ENCODE data around the gene RGS8.

The RGS8 gene

GRCh38 chr1:182687361-182687760 lies 3.0 kb upstream of the RGS8 start:
- FAIRE-seq (no peak), DNase-seq (ENCODE audit: insufficient read length, low spot score) (no peak)
- no peak for TF ChIP-seq POLR2AphosphoS5 (IDR thresholded peaks at IDR 0.05; ENCODE audit: low read depth, low read length)
- TF ChIP-seq TAF1 (IDR thresholded peaks at IDR 0.05; ENCODE audit: low read depth, low read length) = no peak
- no peak for TF ChIP-seq PAX5 (IDR thresholded peaks at IDR 0.05; ENCODE audit: insufficient read depth, low read length, severe bottlenecking)
- no peak for TF ChIP-seq POU2F2 (IDR thresholded peaks at IDR 0.05; ENCODE audit: low read depth, low read length)
- TF ChIP-seq POLR2A (IDR thresholded peaks at IDR 0.05; ENCODE audit: low read depth, low read length) = no peak
- no peak for TF ChIP-seq SPI1 (IDR thresholded peaks at IDR 0.05; ENCODE audit: low read depth, low read length)

DNA sequence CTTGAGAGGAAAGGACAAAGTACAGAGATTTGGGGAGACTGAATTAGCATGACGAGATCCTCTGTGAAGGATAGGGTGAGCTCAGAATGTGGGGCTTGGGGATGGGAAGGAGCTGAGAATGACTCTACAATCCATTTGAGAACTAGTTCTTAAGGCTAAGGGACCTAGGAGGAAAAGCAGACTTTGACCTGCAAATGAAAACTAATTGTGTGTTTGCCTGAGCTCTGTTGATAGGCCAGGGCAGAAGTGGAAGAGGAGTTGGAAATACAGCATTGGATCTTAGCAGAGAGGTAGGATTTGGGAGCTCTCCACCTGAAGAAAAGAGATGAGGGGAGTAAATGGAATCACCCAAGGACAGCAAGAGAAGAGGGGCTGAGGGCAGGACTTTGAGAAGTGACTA lies 2.1 kb upstream of the RGS8 start:
- FAIRE-seq (no peak), DNase-seq (ENCODE audit: insufficient read length, low spot score) (no peak)
- no peak for TF ChIP-seq POLR2A (IDR thresholded peaks at IDR 0.05; ENCODE audit: low read depth, low read length)

- TF ChIP-seq PAX5 (IDR thresholded peaks at IDR 0.05; ENCODE audit: insufficient read depth, low read length, severe bottlenecking) = no peak
- TF ChIP-seq POU2F2 (IDR thresholded peaks at IDR 0.05; ENCODE audit: low read depth, low read length) = no peak
- TF ChIP-seq TAF1 (IDR thresholded peaks at IDR 0.05; ENCODE audit: low read depth, low read length) = no peak
- no peak for TF ChIP-seq SPI1 (IDR thresholded peaks at IDR 0.05; ENCODE audit: low read depth, low read length)
- no peak for TF ChIP-seq POLR2AphosphoS5 (IDR thresholded peaks at IDR 0.05; ENCODE audit: low read depth, low read length)
- TF ChIP-seq POLR2A (IDR thresholded peaks at IDR 0.05; ENCODE audit: low read depth, low read length) = no peak
- FAIRE-seq = no peak
- no peak for DNase-seq (ENCODE audit: insufficient read length, low spot score)
Observed at GRCh38 chr1:182685215-182685614, 828 bp upstream of the RGS8 start.

GRCh38 chr1:182682898-182683501 lies 1.4 kb downstream of the RGS8 start:
- FAIRE-seq (no peak), DNase-seq (ENCODE audit: insufficient read length, low spot score) (no peak)
- TF ChIP-seq SPI1 (IDR thresholded peaks at IDR 0.05; ENCODE audit: low read depth, low read length) = no peak
- no peak for TF ChIP-seq POLR2A (IDR thresholded peaks at IDR 0.05; ENCODE audit: low read depth, low read length)
- no peak for TF ChIP-seq POU2F2 (IDR thresholded peaks at IDR 0.05; ENCODE audit: low read depth, low read length)
- no peak for TF ChIP-seq TAF1 (IDR thresholded peaks at IDR 0.05; ENCODE audit: low read depth, low read length)
- TF ChIP-seq PAX5 (IDR thresholded peaks at IDR 0.05; ENCODE audit: insufficient read depth, low read length, severe bottlenecking) = no peak
- no peak for TF ChIP-seq POLR2AphosphoS5 (IDR thresholded peaks at IDR 0.05; ENCODE audit: low read depth, low read length)

DNA sequence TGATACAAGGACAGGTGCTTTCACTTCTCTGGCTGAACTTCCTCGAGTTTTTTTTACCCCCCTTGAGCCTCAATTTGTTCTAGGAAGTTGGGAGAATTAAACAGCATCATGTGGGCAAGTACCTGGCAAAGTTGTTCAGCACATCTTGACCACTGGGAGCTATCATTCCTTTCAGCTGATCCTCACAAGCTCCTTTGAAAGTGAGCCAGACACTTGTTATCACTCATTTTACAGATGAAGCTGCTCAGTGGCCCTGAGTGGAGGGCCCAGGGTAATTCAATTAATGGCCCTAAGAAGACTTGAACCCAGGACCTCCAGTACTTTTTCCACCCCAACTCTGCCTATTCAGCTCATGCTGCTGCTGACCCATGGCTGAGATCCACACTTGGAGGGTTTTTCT lies 2.0 kb downstream of the RGS8 start:
- FAIRE-seq = no peak

GRCh38 chr1:182681568-182681912 lies 2.8 kb downstream of the RGS8 start:
- TF ChIP-seq SPI1 (IDR thresholded peaks at IDR 0.05; ENCODE audit: low read depth, low read length) (no peak), POU2F2 (IDR thresholded peaks at IDR 0.05; ENCODE audit: low read depth, low read length) (no peak), PAX5 (IDR thresholded peaks at IDR 0.05; ENCODE audit: insufficient read depth, low read length, severe bottlenecking) (no peak), POLR2A (IDR thresholded peaks at IDR 0.05; ENCODE audit: low read depth, low read length) (no peak), POLR2AphosphoS5 (IDR thresholded peaks at IDR 0.05; ENCODE audit: low read depth, low read length) (no peak)
- DNase-seq (ENCODE audit: insufficient read length, low spot score) (no peak), FAIRE-seq (no peak)

More for the DNA sequence above, 2.0 kb downstream of the RGS8 start:
- TF ChIP-seq POLR2A (IDR thresholded peaks at IDR 0.05; ENCODE audit: low read depth, low read length) (no peak), PAX5 (IDR thresholded peaks at IDR 0.05; ENCODE audit: insufficient read depth, low read length, severe bottlenecking) (no peak), SPI1 (IDR thresholded peaks at IDR 0.05; ENCODE audit: low read depth, low read length) (no peak)
- no peak for DNase-seq (ENCODE audit: insufficient read length, low spot score)

DNA sequence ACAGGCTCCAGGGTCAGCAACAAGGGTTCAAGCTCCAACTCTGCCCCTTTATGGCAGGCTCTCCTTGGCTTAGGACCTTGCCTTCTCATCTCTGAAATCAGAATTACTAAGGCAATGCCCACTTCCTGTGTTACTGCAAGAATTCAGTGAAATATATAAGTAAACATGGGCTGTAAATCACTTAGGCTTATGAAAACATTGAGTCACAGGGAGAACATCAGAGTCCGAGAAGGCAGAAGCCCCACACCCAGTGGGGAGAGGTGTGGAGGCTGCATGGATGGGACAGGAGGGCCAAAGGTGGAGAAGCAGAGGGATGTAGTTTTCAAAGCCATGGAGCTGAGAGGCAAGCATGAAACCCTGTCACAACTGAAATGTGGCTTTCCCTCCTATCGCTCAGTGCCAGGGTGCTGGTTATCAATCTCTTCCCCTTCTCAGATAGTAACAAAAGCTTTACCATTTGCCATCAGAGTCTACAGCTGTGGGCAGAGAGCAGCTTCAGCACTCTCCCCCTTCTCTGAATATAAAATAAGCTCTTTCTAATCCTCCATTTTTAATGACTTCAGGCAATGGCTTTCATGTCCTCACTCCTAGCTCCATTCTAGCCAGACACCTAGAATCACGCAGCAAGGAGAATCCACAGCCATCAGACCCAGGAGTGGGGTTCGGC lies 3.4 kb downstream of the RGS8 start:
- DNase-seq (ENCODE audit: insufficient read length, low spot score) (no peak), FAIRE-seq (no peak)
- TF ChIP-seq POU2F2 (IDR thresholded peaks at IDR 0.05; ENCODE audit: low read depth, low read length) = no peak
- no peak for TF ChIP-seq PAX5 (IDR thresholded peaks at IDR 0.05; ENCODE audit: insufficient read depth, low read length, severe bottlenecking)

DNA sequence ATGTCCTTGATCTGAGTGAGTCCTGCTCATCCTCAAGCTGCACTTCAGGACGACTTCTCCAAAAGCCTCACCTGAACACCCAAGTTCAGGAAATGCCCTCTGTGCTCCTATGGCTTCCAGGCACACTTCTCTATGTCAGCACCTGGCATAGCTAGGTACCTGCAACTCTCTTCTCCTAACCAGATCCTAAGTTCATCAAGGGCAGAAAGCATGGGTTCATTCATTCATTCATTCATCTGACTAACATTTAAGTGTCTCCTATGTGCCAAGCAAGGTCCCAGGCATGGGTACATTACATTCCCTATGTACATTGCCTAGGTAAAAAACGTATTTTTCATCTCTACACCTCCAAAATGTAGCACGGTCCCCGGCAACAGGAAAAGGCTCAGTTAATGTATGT lies 4.0 kb downstream of the RGS8 start:
- TF ChIP-seq TAF1 (IDR thresholded peaks at IDR 0.05; ENCODE audit: low read depth, low read length) (no peak), SPI1 (IDR thresholded peaks at IDR 0.05; ENCODE audit: low read depth, low read length) (no peak), POLR2AphosphoS5 (IDR thresholded peaks at IDR 0.05; ENCODE audit: low read depth, low read length) (no peak), POU2F2 (IDR thresholded peaks at IDR 0.05; ENCODE audit: low read depth, low read length) (no peak), PAX5 (IDR thresholded peaks at IDR 0.05; ENCODE audit: insufficient read depth, low read length, severe bottlenecking) (no peak), POLR2A (IDR thresholded peaks at IDR 0.05; ENCODE audit: low read depth, low read length) (no peak)
- no peak for DNase-seq (ENCODE audit: insufficient read length, low spot score)
- FAIRE-seq = no peak

GRCh38 chr1:182679684-182680083 lies 4.7 kb downstream of the RGS8 start:
- TF ChIP-seq SPI1 (IDR thresholded peaks at IDR 0.05; ENCODE audit: low read depth, low read length) = no peak
- TF ChIP-seq PAX5 (IDR thresholded peaks at IDR 0.05; ENCODE audit: insufficient read depth, low read length, severe bottlenecking) = no peak
- TF ChIP-seq TAF1 (IDR thresholded peaks at IDR 0.05; ENCODE audit: low read depth, low read length) = no peak
- no peak for TF ChIP-seq POLR2AphosphoS5 (IDR thresholded peaks at IDR 0.05; ENCODE audit: low read depth, low read length)
- TF ChIP-seq POLR2A (IDR thresholded peaks at IDR 0.05; ENCODE audit: low read depth, low read length) = no peak
- DNase-seq (ENCODE audit: insufficient read length, low spot score) (no peak), FAIRE-seq (no peak)

- FAIRE-seq (peak; percentile 79), DNase-seq (ENCODE audit: insufficient read length, low spot score) (peak; percentile 30)
- TF ChIP-seq PAX5 (IDR thresholded peaks at IDR 0.05; ENCODE audit: insufficient read depth, low read length, severe bottlenecking) (peak; percentile 63), POLR2AphosphoS5 (IDR thresholded peaks at IDR 0.05; ENCODE audit: low read depth, low read length) (no peak), TAF1 (IDR thresholded peaks at IDR 0.05; ENCODE audit: low read depth, low read length) (no peak), POLR2A (IDR thresholded peaks at IDR 0.05; ENCODE audit: low read depth, low read length) (no peak), SPI1 (IDR thresholded peaks at IDR 0.05; ENCODE audit: low read depth, low read length) (peak; percentile 63), POU2F2 (IDR thresholded peaks at IDR 0.05; ENCODE audit: low read depth, low read length) (no peak)
Observed at GRCh38 chr1:182677397-182678098, 6.8 kb downstream of the RGS8 start.
